Measurements from ENCODE around the gene KIAA1217.
"Not testable (repeated sequence)": the region's sequence is repeated elsewhere in the genome, so short reads cannot be mapped to it uniquely, and the experiment has no call there.

The KIAA1217 gene

GRCh38 chr10:24462291-24462813 is 253.4 kb downstream of the KIAA1217 start:
- no peak for DNase-seq (ENCODE audit: low read depth in 4 of 4, low spot score in 1 of 4)

DNA sequence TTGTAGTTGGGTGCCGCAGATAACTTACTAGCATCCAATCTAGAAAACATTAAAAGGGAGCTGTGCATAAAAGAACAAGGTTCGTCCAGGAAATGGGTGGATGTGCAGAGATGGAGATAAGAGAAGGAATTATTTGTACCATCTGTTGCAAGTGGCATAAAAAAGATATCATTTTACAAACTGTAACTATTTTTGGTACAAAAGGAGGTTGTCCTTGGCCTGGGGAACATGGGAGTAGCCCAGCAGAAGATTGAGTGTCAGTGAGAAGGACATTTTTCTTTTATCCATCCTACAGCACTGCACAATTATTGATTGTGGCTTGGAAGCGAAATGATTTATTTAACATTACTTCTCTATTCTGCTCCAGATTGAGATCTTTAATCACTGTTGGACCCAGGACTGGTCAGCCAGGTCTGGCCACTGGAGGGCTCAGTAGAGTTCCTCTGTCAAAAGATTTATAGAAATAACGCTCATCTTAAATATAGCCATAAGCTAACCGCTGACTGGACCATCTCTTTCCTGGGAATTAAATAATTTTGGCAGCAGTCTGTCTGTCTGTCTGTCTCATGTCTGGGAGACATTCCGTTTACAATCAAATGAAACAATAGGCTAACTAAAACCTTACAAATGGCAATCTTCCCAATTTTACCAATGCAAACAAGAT is 254.1 kb downstream of the KIAA1217 start:
- no peak for DNase-seq (ENCODE audit: low read depth in 4 of 4, low spot score in 1 of 4)

- DNase-seq (ENCODE audit: low read depth in 4 of 4, low spot score in 1 of 4) = no peak
These were observed 254.9 kb downstream of the KIAA1217 start for GRCh38 chr10:24463611-24464426.

DNA sequence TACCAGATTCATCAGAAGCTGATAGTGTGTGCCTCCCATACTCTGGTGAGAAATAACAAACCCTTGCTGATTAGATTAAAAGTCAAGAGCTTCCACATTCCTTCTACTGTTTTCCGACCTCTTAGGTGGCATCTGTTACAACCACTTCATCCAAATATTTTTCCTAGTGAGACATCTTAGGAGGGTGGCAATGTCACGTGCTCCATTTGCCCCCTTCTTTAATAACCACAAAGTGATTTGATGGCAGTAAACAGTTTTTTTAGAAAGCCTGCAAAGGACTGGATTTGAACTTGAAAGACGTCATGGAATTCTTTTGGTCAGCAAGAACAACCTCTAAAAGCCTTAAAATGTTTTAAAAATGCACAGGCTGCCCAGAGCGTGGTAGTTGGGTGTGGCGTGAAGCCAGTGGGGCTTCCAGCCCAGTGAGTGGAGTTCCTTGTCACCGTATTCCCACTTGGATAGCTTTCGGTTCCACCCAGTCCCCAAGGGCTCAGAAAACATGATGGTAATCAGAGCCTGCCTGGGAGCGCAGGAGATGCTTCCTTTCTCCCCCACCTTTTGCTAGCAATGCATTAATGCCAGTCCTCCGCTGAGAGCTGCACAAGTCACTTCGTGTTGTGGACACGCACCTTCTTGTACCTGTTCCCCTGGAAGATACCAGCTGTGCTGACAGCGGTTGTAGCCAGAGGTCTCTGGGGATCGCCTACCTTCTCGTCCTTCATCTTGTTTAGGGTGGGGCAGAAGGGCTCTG is 256.4 kb downstream of the KIAA1217 start:
- no peak for DNase-seq (ENCODE audit: low read depth in 4 of 4, low spot score in 1 of 4)

GRCh38 chr10:24465891-24466818 is 257.2 kb downstream of the KIAA1217 start:
- peak in 2 of 4 experiments; percentile 12 to 25 for DNase-seq (ENCODE audit: low read depth in 4 of 4, low spot score in 1 of 4)

GRCh38 chr10:24467136-24467535 is 258.2 kb downstream of the KIAA1217 start:
- no peak for DNase-seq (ENCODE audit: low read depth in 4 of 4, low spot score in 1 of 4)

DNA sequence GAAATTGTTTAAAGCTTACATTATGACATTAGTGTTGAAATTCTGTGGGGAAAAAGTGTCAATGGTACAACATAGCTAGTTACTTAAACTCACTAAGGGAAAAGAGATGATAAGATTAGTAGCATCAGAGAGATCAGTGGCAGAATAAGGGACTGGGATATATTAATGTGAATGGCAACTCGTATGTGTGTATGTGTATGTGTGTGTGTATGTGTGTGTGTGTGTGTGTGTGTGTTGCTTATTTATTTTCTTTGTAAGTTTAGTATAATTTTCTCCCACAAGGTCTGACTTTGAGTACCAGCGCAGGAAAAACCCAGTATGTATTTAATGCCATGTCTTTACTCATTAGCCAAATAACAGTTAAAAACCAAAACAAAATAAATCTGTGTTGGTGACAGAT is 258.7 kb downstream of the KIAA1217 start:
- DNase-seq (ENCODE audit: low read depth in 4 of 4, low spot score in 1 of 4) = no peak

DNA sequence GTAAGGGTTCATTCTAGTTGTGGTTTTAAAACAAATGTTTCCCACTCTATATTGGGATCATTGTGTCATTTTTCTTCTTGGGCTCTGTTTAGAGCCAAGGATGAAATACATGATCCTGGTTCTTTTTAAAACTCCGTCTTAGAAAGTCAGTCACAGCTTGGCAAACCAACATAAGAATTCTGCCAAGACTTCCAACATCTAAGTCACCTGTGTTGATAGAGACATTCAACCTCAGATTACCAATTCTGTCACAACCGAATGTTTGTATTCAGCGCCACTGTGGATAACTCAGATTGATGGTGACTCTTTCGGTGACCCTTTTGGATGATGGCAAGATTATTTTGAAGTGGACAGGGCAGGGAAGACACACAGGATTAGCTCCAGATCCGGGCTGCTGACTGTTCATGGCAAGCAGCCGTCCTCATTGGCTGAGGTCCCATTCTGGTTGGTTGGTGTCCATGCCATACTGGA is 259.4 kb downstream of the KIAA1217 start:
- DNase-seq (ENCODE audit: low read depth in 4 of 4, low spot score in 1 of 4) = no peak

GRCh38 chr10:24469993-24470392 is 261.1 kb downstream of the KIAA1217 start:
- DNase-seq (ENCODE audit: low read depth in 4 of 4, low spot score in 1 of 4) = no peak

- DNase-seq (ENCODE audit: low read depth in 4 of 4, low spot score in 1 of 4) = no peak
These were observed 266.7 kb downstream of the KIAA1217 start for GRCh38 chr10:24475598-24475997.

GRCh38 chr10:24476913-24477701 is 268.2 kb downstream of the KIAA1217 start:
- DNase-seq (ENCODE audit: low read depth in 4 of 4, low spot score in 1 of 4) = no peak

- DNase-seq (ENCODE audit: low read depth in 4 of 4, low spot score in 1 of 4) = no peak
These were observed 269.0 kb downstream of the KIAA1217 start for GRCh38 chr10:24477915-24478314.

GRCh38 chr10:24479806-24480205 is 270.9 kb downstream of the KIAA1217 start:
- DNase-seq (ENCODE audit: low read depth in 4 of 4, low spot score in 1 of 4) = no peak

- no peak for DNase-seq (ENCODE audit: low read depth in 4 of 4, low spot score in 1 of 4)
These were observed 271.5 kb downstream of the KIAA1217 start for GRCh38 chr10:24480447-24480846.

DNA sequence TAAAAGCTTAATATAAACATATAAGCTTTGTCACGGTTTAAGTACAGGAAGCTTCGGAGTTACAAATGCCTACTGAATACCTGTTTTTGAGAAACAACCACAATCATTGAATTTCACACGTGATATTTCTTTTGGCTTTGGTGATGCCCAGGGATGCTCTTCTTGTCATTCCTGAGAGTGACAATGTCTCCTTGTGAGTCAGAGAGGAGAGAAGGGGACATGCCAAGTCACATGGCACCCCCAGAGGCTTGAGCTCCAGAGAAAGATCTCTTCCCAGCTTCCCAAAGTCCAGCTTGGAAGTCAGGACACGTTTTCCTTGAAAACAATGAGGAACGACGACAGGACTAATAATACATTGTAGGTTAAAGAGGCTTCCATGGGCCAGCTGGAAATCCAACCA is 272.3 kb downstream of the KIAA1217 start:
- DNase-seq (ENCODE audit: low read depth in 4 of 4, low spot score in 1 of 4) = no peak

- not testable (repeated sequence) for DNase-seq (ENCODE audit: low read depth in 4 of 4, low spot score in 1 of 4)
These were observed 273.8 kb downstream of the KIAA1217 start for GRCh38 chr10:24482713-24483112.

DNA sequence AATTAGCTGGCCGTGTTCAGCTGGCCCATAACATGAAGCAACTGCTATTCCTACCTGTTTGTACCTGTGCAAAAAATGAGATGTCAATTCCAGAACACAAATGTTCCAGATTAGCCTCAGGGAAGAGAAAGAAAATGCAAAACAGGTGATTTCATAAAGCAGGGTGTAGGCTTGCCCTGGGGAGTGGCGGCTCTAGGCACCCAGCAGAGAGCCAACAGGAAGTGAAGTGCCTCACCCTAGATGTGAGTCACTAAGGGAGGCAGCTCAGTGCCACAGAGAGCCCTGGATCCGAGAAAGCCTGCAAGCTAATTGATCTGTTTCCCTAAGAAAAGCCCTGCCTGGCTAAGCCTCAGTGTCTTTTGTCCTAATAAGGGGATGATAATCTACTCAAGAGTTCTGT is 274.8 kb downstream of the KIAA1217 start:
- no peak for DNase-seq (ENCODE audit: low read depth in 4 of 4, low spot score in 1 of 4)

- DNase-seq (ENCODE audit: low read depth in 4 of 4, low spot score in 1 of 4) = no peak
These were observed 275.8 kb downstream of the KIAA1217 start for GRCh38 chr10:24484771-24485170.

- no peak for DNase-seq (ENCODE audit: low read depth in 4 of 4, low spot score in 1 of 4)
These were observed 276.4 kb downstream of the KIAA1217 start for GRCh38 chr10:24485304-24485703.

- no peak for DNase-seq (ENCODE audit: low read depth in 4 of 4, low spot score in 1 of 4)
These were observed 279.7 kb downstream of the KIAA1217 start for GRCh38 chr10:24488631-24489030.

Data from stimulated activated CD4-positive, alpha-beta T cell treated with anti-CD3 and anti-CD28 coated beads, Interleukin-1b, Interleukin-23, amount 100 ng/mL, for 24 hours (primary cell).